Pons (tissue), 1 donor: ENCODE data around the gene TSHZ2.
"Not testable (repeated sequence)": the region's sequence is repeated elsewhere in the genome, so short reads cannot be mapped to it uniquely, and the experiment has no call there.

Experiments used
- DNase-seq: peaks from one replicate; pipeline ENCODE4 v3.0.0-alpha.2; 2016; ENCODE audit warnings: low spot score

TSHZ2 gene

DNA sequence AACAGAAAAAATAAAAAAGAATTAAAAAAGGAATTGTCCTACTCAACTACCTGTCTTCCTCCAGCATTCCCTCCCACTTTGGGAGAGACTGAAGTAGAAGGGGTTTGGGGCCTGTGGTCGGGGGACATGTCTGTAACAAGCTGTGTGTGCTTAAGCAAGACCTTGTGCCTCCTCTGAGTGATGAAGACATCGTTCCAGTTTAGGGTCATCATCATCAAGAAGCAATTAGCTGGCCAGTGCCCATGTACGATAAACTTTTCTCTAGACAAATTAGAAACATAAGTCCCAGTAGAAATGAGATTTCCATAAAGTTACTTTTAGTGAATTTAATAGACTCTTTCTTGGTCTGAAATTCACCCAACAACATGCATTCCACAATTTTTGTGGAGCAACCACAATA, 348.5 kb downstream of the TSHZ2 start:
- DNase-seq: no peak

GRCh38 chr20:53321596-53321995, 349.4 kb downstream of the TSHZ2 start:
- DNase-seq: no peak

DNA sequence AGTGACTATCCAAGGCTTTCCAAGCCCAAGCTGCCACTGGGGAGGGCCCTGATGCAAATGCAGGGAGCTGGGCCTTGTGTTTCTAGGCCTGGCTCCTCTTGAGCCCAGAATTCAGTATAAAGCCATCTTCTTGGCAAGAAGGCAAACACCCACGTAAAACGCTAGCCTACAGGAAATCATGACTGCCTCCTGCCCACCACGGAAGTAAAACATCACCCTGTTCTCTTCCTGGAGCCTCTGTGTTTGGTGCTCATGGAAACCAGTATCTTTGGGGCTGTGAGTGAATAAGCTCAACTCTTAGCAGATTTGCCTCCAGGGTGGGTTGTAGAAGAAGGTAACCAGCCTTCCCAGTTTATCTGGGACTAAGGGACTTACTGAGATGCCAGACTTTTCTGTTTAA, 350.5 kb downstream of the TSHZ2 start:
- DNase-seq: no peak

- not testable (repeated sequence) for DNase-seq
Observed at GRCh38 chr20:53323460-53323859, 351.3 kb downstream of the TSHZ2 start.

- DNase-seq: no peak
Observed at GRCh38 chr20:53324816-53325215, 352.7 kb downstream of the TSHZ2 start.

GRCh38 chr20:53328961-53329360, 356.8 kb downstream of the TSHZ2 start:
- no peak for DNase-seq

- no peak for DNase-seq
Observed at GRCh38 chr20:53329781-53330180, 357.6 kb downstream of the TSHZ2 start.

DNA sequence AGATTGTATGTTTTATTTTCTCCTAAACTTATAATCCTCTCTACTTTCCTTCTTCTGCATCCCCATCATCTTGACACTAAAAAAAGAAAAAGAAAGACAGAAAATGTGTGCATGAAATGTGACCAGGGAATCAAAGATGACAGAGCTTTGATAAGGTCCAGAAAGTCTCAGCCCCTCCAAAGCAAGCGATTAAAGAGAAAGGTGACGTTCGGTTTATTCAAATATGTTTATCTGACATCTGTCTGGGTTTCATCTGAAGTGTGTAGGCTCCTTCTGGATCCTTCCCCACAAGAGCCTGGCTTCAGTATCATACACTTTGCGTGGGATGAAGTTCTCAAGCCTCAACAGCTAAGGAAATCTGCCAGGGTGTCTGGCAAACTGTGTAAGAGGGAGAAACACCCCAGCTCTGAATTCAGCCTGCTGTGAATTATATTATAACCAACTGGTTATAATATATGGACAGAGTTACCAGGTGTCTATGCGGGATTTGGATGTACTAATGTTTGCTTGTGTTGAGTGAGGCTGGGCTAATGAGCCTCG, 358.5 kb downstream of the TSHZ2 start:
- DNase-seq: no peak

DNA sequence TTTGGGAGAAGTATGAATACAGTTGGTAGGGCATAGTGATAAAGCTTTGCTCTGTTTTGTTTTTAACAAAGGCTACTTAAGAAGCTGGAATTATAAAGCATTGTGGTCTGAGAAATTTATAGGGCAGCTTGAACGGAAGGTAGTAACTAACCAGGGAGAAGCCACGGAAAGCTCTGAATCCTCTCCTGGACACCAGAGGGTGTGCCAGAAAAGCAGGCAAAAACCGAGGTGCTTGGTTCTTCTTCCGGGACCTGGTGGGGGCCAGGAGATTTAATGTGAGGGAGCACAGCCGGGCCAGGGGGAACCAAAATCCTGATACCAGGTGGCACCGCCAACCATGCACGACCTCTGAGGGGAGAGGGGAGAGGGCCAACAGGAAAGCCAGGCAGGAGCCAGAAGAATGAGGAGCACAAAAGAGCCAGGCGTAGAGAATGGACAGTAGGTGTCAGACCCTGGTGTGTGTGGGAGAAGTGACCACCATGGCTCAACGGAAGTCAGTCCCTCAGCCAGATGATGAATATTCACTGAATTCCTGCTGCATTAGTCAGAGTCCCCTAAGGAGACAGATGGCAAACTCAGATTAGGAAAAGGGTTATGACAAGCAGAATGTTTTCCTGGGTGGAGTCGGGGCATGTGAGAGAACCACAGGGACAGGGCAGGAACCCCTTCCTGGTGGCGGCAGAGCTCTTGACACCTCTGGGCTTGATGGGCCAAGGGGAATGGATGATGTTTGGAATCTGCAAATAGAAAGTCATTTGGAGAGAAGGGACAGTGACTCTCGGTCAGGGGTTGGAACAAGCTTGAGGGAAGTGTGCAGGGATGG, 359.2 kb downstream of the TSHZ2 start:
- DNase-seq: no peak

- no peak for DNase-seq
Observed at GRCh38 chr20:53332022-53332837, 360.1 kb downstream of the TSHZ2 start.

DNA sequence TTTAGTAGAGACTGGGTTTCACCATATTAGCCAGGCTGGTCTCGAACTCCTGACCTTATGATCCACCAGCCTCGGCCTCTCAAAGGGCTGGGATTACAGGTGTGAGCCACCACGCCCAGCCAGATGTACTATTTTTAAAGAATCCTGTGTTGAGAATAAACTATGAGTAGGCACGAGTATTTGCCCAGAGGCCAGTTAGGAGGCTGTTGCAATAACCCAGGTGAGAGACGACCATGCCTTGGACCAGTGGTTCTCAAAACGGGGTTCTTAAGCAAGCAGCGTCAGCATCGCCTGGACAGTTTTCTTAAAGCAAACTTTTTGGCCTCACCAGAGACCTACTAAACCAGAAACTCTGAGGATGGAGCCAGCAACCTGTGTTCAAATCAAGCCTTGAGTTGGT, 362.7 kb downstream of the TSHZ2 start:
- no peak for DNase-seq

GRCh38 chr20:53335555-53335954, 363.4 kb downstream of the TSHZ2 start:
- DNase-seq: no peak

DNA sequence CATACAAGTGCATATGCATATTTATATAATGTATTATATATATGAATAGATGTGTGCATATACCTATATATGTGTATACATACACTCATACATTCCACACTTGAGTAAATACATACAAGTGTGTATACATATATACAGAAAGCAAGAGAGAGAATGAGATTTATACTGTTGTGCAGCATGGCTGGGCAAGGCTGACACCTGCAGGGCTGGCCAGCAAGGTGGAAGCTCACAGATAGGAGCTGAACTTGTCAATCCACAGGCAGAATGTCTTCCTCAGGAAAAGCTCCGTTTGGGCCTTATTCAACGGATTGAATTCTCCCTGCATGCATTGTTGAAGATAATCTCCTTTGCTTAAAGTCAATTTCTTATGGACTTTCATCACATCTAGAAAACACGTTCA, 364.7 kb downstream of the TSHZ2 start:
- DNase-seq: no peak

DNA sequence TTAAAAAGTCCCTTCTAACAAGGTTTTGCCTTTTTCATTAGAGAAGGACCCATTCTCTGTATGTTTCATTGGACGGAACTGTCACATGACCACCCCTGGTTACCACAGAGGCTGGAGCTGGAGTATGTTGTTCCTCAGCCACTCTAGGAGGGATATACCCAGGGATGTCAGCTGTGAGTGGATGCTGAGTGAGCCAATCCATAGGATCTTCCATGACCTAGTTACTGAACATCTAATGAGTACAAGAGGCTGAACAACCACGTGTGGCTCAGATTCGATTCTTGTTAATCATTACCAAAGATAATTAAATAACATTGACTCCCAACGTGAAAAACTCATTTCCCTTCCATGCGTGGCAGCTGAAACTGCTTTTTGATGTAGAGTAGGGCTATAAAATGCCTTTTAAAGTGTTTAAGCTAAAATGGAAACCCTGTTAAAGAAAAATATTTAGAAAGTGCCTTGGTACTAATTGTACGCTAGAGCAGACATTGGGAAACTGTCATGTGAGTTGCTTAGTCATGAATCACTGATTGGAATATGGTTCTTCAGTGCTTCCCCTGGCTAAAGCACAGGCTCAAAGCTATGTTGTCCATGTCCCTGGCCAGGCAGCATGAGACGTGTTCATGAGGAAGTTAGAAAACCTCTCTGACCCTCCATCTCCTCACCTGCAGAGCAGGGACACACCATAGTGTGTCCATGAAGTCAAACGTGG, 365.4 kb downstream of the TSHZ2 start:
- no peak for DNase-seq

GRCh38 chr20:53338716-53339115, 366.6 kb downstream of the TSHZ2 start:
- DNase-seq: no peak

GRCh38 chr20:53342429-53342828, 370.3 kb downstream of the TSHZ2 start:
- no peak for DNase-seq

GRCh38 chr20:53343448-53343847, 371.3 kb downstream of the TSHZ2 start:
- no peak for DNase-seq

DNA sequence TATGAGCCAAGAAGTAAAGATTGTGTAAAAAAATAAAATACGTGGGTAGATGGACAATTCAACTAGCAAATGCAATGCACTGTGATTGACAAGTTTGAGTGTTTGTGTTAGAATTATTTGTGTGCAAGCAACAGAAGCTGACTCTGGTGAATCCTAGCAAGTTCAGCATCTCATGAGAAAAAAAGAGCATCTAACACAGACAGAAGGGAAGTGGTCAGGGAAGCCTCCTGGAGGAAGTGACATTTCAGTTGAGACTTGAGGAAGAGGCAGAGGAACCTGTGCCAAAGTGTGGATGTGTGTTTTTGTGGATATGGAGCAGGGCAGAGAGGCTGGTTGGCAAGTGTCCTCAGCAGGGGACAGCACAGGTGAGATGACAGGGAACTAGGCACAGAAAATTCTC, 372.7 kb downstream of the TSHZ2 start:
- no peak for DNase-seq

DNA sequence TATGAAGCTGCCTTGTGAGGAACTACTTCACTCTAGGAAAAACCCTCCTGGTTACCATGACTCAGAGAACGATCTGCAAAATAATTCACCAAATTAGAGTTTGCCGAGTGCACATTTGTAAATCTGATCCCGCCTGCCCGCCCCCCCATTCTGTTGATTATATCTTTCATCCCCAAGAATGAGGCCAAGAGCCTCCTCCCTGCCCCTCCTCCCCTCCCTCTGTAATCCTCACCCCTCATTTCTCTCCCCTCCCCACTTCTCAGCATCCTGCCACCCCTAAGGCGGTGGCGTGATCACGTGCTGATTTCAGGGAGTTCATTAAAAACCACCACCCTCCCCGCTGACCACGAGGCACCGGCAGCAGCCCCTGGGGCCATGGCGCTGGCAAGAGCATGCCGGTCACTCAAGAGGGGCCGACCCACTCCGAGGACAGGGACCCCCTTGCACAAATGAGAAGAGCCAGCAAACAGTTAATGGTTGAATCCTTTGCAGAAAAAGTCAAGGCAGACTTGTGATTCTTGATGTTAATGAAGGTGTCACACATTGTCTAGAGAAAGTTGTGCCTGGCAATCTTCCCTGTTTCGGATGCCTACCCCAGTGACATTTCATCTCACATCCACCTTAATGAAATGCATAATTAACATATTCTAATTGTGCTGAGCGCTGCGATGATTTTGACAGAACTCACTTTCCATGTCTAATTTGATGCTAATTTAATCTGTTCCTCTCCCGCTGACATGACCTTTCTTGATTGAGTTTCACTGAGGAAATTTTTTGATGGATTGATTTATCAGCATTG, 373.6 kb downstream of the TSHZ2 start:
- no peak for DNase-seq

GRCh38 chr20:53346335-53346648, 374.1 kb downstream of the TSHZ2 start:
- no peak for DNase-seq

- no peak for DNase-seq
Observed at GRCh38 chr20:53349730-53350129, 377.6 kb downstream of the TSHZ2 start.
